ENCODE data around the gene HSPB8. TPM values are rescaled to one million over a fixed set of nuclear protein-coding genes. Genes with fewer than 3 reads are reported as not detected.
A peak's percentile ranks its signal among the peaks of the same experiment; 100 is the strongest.

Gene HSPB8
- total RNA-seq, 1 experiment from 2014 or later: 6.7 TPM

DNA sequence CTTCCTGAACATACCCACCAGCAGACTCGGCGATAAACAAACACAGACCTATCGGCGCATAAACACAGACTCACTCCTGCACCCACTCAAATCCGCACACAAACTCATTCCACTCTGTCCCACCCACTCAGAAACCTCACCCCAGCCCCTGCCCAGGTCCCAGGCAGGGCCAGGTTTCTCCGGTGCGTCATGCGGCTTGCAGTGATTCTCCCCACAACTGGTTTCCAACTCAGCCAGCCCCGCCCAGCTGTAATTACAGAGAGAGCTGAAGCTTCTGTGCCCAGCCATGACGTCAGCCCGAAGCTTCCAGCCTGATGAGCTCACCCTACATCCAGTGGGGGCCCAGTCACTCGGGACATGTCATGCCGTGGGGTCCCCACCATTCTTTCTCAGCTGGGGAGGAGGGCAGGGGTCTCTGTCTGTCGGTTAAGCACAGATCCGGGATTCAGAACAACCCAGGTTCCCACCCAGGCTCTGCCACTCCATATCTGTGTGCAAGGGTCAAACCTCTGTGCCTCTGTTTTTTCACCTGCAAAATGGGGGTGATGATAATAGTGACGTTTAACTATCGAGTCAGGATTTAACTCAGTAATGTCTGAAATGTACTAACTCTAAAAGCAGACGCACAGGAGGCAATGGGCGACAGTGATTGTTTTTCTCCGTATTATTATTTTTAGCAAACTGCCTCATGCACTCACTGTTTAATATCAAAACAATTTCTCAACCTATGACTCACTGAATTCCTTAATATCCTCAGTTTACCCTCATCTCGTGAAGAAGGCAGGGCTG lies 2.3 kb upstream of the HSPB8 start (continued):
- TF ChIP-seq, protein P1, sequence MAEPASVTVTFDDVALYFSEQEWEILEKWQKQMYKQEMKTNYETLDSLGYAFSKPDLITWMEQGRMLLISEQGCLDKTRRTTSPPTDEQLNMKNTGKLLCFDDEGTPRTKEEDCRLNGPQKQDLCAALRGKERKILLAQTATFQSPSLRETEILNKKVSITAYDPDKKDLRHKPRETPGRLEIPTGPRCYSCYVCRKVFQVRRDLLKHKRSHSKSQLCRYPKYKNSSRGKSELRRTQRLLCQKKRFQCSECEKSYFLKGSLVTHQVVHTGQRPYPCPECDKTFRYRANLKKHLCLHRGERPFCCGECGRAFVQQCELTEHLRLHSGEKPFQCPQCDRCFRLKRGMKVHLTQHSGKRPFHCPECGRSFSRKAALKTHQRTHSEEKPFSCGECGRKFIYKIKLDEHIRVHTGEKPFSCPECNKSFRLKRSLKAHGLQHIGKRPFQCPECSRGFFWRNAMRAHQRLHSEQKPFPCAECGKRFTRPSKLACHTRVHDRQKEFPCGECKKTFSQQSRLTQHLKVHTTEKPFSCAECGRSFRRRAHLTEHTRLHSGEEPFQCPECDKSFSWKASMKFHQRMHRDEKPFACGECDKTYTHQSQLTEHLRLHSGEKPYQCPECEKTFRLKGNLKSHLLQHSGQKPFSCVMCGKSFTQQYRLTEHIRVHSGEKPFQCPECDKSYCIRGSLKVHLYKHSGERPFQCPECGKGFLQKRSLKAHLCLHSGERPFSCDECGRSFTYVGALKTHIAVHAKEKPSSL (CRISPR knock-in tag; conservative IDR thresholded peaks at IDR 0.05): no peak
- TF ChIP-seq RORB (CRISPR knock-in tag; IDR thresholded peaks at IDR 0.05) (no peak), SOX15 (CRISPR knock-in tag; IDR thresholded peaks at IDR 0.05) (no peak), JUN (CRISPR knock-in tag; IDR thresholded peaks at IDR 0.05) (no peak)
- TF ChIP-seq, protein P2, sequence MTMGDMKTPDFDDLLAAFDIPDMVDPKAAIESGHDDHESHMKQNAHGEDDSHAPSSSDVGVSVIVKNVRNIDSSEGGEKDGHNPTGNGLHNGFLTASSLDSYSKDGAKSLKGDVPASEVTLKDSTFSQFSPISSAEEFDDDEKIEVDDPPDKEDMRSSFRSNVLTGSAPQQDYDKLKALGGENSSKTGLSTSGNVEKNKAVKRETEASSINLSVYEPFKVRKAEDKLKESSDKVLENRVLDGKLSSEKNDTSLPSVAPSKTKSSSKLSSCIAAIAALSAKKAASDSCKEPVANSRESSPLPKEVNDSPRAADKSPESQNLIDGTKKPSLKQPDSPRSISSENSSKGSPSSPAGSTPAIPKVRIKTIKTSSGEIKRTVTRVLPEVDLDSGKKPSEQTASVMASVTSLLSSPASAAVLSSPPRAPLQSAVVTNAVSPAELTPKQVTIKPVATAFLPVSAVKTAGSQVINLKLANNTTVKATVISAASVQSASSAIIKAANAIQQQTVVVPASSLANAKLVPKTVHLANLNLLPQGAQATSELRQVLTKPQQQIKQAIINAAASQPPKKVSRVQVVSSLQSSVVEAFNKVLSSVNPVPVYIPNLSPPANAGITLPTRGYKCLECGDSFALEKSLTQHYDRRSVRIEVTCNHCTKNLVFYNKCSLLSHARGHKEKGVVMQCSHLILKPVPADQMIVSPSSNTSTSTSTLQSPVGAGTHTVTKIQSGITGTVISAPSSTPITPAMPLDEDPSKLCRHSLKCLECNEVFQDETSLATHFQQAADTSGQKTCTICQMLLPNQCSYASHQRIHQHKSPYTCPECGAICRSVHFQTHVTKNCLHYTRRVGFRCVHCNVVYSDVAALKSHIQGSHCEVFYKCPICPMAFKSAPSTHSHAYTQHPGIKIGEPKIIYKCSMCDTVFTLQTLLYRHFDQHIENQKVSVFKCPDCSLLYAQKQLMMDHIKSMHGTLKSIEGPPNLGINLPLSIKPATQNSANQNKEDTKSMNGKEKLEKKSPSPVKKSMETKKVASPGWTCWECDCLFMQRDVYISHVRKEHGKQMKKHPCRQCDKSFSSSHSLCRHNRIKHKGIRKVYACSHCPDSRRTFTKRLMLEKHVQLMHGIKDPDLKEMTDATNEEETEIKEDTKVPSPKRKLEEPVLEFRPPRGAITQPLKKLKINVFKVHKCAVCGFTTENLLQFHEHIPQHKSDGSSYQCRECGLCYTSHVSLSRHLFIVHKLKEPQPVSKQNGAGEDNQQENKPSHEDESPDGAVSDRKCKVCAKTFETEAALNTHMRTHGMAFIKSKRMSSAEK (CRISPR knock-in tag; IDR thresholded peaks at IDR 0.05; ENCODE audit: borderline replicate concordance): no peak

DNA sequence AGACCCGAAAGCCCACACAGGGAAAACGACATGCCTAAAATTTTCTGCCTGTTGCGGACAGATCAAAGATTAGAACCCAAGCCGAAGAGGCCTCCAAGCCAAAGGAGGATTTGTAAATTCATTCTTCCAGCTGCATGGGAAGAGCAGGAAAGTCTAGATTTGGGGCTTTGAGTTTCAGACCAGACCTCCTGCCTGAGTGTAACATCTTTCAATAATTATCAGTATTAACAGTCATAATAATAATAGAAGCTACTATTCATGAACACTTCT lies 1.7 kb upstream of the HSPB8 start:
- DNase-seq (ENCODE audit: low spot score): no peak
- peaks cover 55% of the 10 kb centered on the region for H3K4me1 Mint-ChIP-seq
- CTCF ChIA-PET: interaction anchor here (1.9 kb wide), 1 partner anchor 21 kb away, joined by 5 read pairs; no protein-coding TSS in a partner anchor
- H3K36me3 Mint-ChIP-seq: no peaks in the 10 kb centered on the region
- no peak overlapping the region for H3K4me3 Mint-ChIP-seq
- POLR2A ChIA-PET: no interaction called here
- ATAC-seq: no peak
- no peaks in the 10 kb centered on the region for H3K9me3 Mint-ChIP-seq
- H3K27me3 Mint-ChIP-seq (ENCODE audit: low read depth): no peaks in the 10 kb centered on the region
- H3K27ac Mint-ChIP-seq: peak overlapping the region; percentile 74; the same call in 1 of the 2 replicates
- TF ChIP-seq ZNF317 (CRISPR knock-in tag; IDR thresholded peaks at IDR 0.05; ENCODE audit: borderline replicate concordance, low read depth) (no peak), ATF6 (CRISPR knock-in tag; IDR thresholded peaks at IDR 0.05) (no peak), TEAD1 (CRISPR knock-in tag; IDR thresholded peaks at IDR 0.05) (no peak), PRRX2 (CRISPR knock-in tag; IDR thresholded peaks at IDR 0.05) (no peak), ATF1 (CRISPR knock-in tag; IDR thresholded peaks at IDR 0.05) (no peak), TCF7 (CRISPR knock-in tag; IDR thresholded peaks at IDR 0.05; ENCODE audit: low read depth) (no peak), SOX15 (CRISPR knock-in tag; IDR thresholded peaks at IDR 0.05) (no peak), ZBTB21 (CRISPR knock-in tag; IDR thresholded peaks at IDR 0.05; ENCODE audit: borderline replicate concordance) (no peak), JAZF1 (CRISPR knock-in tag; IDR thresholded peaks at IDR 0.05) (no peak), ARID4B (CRISPR knock-in tag; IDR thresholded peaks at IDR 0.05; ENCODE audit: borderline replicate concordance) (no peak)
- TF ChIP-seq, protein P3, sequence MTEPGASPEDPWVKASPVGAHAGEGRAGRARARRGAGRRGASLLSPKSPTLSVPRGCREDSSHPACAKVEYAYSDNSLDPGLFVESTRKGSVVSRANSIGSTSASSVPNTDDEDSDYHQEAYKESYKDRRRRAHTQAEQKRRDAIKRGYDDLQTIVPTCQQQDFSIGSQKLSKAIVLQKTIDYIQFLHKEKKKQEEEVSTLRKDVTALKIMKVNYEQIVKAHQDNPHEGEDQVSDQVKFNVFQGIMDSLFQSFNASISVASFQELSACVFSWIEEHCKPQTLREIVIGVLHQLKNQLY (CRISPR knock-in tag; IDR thresholded peaks at IDR 0.05): no peak
- TF ChIP-seq, protein P4, sequence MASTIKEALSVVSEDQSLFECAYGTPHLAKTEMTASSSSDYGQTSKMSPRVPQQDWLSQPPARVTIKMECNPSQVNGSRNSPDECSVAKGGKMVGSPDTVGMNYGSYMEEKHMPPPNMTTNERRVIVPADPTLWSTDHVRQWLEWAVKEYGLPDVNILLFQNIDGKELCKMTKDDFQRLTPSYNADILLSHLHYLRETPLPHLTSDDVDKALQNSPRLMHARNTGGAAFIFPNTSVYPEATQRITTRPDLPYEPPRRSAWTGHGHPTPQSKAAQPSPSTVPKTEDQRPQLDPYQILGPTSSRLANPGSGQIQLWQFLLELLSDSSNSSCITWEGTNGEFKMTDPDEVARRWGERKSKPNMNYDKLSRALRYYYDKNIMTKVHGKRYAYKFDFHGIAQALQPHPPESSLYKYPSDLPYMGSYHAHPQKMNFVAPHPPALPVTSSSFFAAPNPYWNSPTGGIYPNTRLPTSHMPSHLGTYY (CRISPR knock-in tag; IDR thresholded peaks at IDR 0.05): no peak
- TF ChIP-seq, protein P5, sequence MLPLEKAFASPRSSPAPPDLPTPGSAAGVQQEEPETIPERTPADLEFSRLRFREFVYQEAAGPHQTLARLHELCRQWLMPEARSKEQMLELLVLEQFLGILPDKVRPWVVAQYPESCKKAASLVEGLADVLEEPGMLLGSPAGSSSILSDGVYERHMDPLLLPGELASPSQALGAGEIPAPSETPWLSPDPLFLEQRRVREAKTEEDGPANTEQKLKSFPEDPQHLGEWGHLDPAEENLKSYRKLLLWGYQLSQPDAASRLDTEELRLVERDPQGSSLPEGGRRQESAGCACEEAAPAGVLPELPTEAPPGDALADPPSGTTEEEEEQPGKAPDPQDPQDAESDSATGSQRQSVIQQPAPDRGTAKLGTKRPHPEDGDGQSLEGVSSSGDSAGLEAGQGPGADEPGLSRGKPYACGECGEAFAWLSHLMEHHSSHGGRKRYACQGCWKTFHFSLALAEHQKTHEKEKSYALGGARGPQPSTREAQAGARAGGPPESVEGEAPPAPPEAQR (CRISPR knock-in tag; IDR thresholded peaks at IDR 0.05): no peak

Data from WTC11 (cell line).